Activated naive CD8-positive, alpha-beta T cell treated with anti-CD3 and anti-CD28 coated beads, Interleukin-2, amount 50 U/mL, for 16 hours (primary cell): ENCODE data around the gene TMEM176A.
A peak's percentile ranks its signal among the peaks of the same experiment; 100 is the strongest.
"Not testable (repeated sequence)": the region's sequence is repeated elsewhere in the genome, so short reads cannot be mapped to it uniquely, and the experiment has no call there.

ENCODE experiments used
- DNase-seq: peaks from one replicate; pipeline ENCODE4 v3.0.0-alpha.2; 2020; ENCODE audit warnings: low read depth, low spot score

The TMEM176A gene

GRCh38 chr7:150800581-150801241 lies at the start of gene TMEM176A:
TSS of gene TMEM176A (plus strand) at chr7:150800769. CDS start at chr7:150801551, 782 bp downstream.
- DNase-seq: no peak

- no peak for DNase-seq
Measured at GRCh38 chr7:150751702-150752101, 48.9 kb upstream of the TMEM176A start.

- DNase-seq: no peak
Measured at GRCh38 chr7:150753239-150753638, 47.3 kb upstream of the TMEM176A start.

GRCh38 chr7:150753826-150754603 lies 46.6 kb upstream of the TMEM176A start:
- no peak for DNase-seq

GRCh38 chr7:150754951-150755350 lies 45.6 kb upstream of the TMEM176A start:
- DNase-seq: no peak

- peak; percentile 42 for DNase-seq
Measured at GRCh38 chr7:150755473-150756099, 45.0 kb upstream of the TMEM176A start.

GRCh38 chr7:150756166-150756565 lies 44.4 kb upstream of the TMEM176A start:
- no peak for DNase-seq

- no peak for DNase-seq
Measured at GRCh38 chr7:150756858-150757257, 43.7 kb upstream of the TMEM176A start.

- no peak for DNase-seq
Measured at GRCh38 chr7:150759479-150759878, 41.1 kb upstream of the TMEM176A start.

- no peak for DNase-seq
Measured at GRCh38 chr7:150766334-150766709, 34.2 kb upstream of the TMEM176A start.

- DNase-seq: no peak
Measured at GRCh38 chr7:150769768-150770167, 30.8 kb upstream of the TMEM176A start.

- not testable (repeated sequence) for DNase-seq
Measured at GRCh38 chr7:150774131-150774530, 26.4 kb upstream of the TMEM176A start.

- DNase-seq: no peak
Measured at GRCh38 chr7:150778014-150778737, 22.4 kb upstream of the TMEM176A start.

GRCh38 chr7:150778738-150779301 lies 21.7 kb upstream of the TMEM176A start:
- DNase-seq: peak; percentile 46

- no peak for DNase-seq
Measured at GRCh38 chr7:150780292-150780691, 20.3 kb upstream of the TMEM176A start.

- no peak for DNase-seq
Measured at GRCh38 chr7:150781103-150781502, 19.5 kb upstream of the TMEM176A start.

- DNase-seq: no peak
Measured at GRCh38 chr7:150781961-150782360, 18.6 kb upstream of the TMEM176A start.

- no peak for DNase-seq
Measured at GRCh38 chr7:150784120-150784736, 16.3 kb upstream of the TMEM176A start.

- DNase-seq: no peak
Measured at GRCh38 chr7:150784954-150785353, 15.6 kb upstream of the TMEM176A start.

- no peak for DNase-seq
Measured at GRCh38 chr7:150787321-150788281, 13.0 kb upstream of the TMEM176A start.
